Hypothalamus (tissue), 51 donors: Measurements from ENCODE around the gene SRXN1.

ENCODE experiments used
- DNase-seq, 51 donors: peaks; one replicate each; lab custom pipeline; 2025; lab: John Stamatoyannopoulos, UW

SRXN1 gene

DNA sequence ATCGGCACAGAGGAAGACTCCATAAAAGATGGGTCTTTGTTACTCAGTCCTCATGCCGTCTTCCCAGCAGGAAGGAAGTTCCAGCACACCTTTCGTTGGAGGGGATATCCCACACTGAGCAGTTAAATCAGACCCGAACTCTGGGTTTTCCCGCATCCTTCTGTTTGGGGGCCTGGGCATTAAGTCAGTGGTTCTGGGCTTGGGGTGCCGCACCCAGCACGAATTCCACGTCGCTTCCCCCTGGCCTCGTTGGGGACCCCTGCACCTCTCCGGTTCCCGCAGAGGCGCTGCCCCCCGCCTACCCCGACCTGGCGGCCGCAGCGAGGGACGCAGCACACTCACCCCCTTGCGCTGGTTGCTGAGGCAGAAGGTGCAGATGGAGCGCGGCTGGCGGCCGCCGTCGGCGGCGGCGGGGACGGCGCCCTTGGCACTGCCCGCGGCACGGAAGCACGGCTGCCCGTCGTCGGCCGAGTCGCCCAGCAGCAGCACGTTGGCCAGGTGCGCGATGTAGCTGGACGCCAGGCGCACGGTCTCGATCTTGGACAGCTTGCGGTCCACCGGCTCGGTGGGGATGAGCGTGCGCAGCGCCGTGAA lies 43.5 kb downstream of the SRXN1 start:
- DNase-seq = no peak

DNA sequence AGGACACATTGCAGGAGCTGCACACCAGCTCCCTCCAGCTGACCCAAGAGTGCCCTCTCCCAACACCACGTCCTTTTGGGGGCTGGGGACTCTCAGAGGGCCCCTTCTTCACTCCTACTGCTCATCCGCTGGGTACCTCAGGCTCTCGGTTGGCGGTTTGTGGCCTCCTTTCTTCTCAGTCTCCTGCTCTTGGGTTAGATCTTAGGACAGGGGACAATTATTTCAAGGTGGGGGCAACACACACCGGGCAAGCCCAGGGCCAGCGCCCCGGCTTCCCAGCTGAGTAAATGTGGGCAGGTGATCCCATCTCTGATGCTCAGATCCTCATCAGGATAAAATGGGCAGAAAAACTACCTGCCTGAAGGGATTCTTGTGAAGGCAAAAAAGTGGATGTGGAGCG lies 44.0 kb downstream of the SRXN1 start:
- DNase-seq = no peak

DNA sequence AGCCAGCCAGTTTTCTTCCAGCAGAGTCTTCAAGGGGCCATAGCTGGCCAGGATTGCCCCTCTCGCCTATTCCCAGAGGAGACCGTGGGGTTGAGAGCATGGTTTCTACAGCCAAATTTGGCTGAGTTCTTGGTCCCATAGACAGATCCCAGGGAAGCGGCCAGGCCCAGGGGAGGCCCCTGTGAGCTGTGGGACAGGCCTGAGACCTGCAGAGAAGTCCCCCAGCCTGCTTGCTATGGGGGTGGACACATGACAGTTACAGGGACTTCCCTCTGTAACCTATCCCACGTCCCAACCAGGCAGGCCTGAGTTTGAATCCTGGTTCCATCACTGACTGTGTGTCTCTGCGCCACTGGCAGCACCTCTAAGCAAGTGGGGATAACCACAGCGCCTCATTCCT lies 45.5 kb downstream of the SRXN1 start:
- no peak for DNase-seq

DNA sequence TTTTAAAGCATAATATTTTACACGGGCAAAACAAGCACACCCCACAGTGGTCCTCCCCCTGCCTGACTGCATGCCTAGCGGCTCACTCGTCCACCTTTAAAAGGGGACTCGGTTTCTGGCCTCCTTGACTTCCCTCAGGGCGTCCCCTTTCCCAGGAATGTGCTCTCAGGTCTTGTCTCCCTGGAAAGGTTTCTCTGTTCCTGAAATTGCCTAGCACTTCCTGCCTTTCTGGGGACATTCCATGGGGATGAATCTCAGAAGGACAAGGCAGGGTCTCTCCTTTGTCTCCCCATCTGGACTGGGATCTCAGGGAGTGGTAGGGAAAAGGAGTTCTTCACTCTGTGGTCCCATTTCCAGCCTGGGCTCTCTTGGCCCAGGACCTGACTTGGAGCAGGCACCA lies 47.8 kb downstream of the SRXN1 start:
- no peak for DNase-seq

DNA sequence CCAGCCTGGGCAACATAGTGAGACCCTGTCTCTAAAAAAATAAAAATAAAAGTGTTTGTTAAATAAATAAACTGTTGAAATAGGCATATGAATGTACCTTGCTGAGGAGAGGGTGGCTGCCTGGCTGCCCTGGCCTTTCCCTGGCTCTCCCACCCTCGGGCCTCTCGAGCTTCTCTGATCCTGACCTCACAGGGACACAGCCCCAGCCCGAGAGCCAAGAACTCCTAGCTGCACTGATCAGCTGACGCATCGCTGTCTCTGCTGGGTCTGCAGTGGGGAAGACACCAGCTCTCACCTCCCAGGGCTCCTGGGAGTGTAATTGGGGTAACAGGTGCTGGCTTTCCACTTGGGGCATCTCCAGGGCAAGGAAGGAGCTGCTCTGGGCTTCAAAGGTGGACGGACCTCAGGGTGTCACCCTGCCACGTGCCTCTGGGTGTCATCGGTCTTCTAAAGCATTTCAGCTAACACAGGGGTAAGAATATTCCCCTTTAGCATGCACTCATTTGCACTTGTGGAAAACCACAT lies 49.8 kb downstream of the SRXN1 start:
- DNase-seq = no peak

DNA sequence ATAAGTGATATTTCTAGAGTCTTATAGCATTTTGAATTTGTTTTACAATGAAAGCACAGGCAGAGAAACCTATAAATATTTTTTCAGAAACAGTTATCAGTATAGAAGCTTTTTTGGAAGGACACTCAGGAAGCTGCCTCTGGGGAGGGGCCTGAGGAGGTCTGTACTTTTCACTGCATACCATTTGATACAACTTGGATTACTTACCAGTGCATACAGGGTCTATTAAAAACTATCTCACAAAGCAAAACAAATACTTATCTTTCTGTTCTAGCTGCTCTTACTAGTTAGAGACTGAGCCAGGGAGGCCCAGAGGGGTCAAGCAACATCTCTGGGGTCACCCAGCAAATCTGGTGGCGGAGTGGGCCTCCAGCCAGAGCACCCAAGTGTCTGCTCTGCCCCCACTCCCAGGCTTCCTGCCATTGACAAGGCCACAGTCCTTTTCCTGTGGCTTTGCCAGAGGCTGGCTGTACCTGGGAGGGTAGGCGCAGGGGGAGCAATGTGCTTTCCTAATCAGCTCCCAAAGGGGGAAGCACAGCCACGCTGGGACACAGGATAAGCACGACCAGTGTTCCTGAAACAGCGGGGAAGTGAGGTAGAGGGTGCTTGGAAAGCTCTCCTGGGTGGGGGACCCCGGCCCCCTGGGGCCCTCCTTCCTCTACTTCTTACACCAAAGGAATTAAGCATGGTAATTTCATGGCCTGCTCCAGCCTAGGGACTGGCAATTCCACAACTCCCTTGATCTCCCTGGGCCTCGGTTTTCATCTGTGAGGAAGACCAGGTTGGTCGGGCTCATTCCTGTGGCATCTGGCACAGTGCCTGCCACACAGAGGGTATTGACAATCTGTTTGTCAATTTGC lies 50.7 kb downstream of the SRXN1 start:
- no peak for DNase-seq

DNA sequence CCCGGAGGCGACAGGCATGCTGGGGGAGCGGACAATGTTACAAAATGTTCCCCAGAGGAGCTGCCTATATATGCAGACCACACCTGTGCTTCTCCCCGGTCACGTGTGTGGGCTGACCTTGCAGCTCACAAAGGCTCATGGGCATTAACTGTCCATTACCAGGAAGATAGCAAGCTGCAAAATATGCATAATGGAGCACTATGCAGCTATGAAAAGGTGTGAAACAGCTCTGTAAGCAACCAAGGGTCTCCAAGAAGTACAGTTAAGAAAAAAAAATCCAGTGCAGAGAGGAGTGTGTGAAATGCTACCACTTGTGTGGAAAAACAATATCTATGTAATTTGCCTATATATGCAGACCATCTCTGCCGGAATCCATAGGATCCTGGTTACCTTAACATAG lies 52.3 kb downstream of the SRXN1 start:
- no peak for DNase-seq

DNA sequence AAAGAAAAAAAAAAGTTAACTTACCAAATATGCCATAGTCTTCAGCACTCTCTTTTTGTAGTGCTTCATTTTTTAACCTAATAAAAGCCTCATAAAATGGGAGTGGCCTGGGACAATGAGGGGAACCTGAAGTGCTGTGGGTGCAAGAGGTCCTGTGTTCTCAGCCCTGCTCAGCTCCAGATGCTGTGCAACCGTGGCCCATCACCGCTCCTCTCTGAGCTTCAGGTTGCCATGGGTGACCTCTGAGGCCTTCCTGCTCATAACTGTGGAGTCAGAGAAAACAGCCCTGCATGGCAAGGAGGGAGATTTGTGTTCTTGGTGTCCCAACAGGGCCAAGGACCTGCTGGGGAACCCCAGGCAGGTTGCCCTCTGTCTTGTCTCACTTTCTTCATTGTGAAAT lies 52.9 kb downstream of the SRXN1 start:
- no peak for DNase-seq

DNA sequence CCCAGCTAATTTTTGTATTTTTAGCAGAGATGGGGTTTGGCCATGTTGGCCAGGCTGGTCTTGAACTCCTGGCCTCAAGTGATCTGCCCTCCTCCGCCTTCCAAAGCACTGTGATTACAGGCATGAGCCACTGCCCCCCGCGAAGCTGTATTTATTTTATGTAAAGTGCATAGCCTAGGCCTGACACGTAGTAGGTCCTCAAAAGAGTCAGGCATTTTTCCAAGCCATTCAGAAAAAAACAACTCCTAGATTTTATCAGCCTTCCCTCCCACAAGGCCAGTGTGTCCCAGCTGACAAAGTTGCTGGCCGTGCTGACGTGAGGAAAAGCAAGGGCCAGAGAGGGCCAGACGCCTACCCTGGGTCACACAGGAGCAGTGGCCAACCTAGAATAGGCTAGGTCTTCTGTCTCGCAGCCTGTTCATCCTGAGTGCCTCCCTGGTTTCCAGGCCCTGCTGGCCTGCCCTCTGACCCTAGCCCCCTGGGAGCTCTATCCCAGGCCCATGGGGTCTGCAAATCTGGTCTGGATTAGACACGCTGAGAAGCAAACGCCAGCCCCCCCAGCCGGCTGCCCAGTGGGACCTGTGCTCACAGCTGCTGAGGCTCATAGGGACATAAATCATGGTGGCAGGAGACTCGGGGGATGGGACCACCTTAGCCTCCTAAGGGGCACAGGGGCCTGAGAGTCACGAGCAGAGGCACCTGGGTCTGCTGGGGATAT lies 54.7 kb downstream of the SRXN1 start:
- no peak for DNase-seq

DNA sequence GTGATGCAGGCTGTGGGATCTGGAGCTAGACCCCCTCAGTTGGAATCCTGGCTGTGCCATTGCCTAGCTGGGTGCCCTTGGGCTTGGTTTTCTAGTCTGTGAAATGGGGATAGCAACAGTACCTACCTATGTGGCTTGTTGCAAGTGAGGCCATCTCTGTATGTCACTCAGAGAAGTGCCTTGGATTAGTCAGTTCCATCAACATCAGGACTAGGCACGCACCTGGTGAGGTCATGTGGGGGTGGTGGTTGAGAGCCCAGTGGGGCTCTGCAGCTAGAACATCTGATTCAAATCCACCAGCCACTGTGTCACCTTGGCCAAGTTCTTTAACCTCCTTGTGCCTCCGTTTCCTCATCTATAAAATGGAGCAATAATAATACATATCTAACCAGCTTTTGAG lies 55.4 kb downstream of the SRXN1 start:
- no peak for DNase-seq
